ENCODE results near the gene LIPC.

The LIPC gene

GRCh38 chr15:58431221-58432149 lies at the start of gene LIPC:
Gene LIPC, plus strand, starts transcription at chr15:58431991. Its CDS starts 42 bp downstream, at chr15:58432033.
- FAIRE-seq = no peak

GRCh38 chr15:58383876-58384275 lies 47.9 kb upstream of the LIPC start:
- FAIRE-seq = no peak

DNA sequence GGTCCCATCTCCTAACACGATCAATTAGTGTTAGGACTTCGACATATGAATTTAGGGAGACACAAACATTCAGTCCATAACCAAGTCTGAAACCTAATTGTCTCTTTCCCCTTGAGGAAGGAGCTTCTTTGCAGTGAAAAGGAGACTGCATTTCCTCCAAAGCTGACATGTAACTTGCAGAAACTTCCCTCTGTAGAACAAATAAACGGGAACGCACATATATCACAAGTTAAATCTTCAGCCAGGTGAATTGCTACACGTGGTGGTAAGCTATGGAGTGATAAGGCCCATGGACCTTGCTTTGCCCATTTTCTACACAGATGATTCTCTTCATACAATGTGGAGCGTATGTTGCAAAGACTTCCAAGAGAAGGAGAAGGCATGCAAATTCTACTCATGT lies 47.1 kb upstream of the LIPC start:
- FAIRE-seq = no peak

DNA sequence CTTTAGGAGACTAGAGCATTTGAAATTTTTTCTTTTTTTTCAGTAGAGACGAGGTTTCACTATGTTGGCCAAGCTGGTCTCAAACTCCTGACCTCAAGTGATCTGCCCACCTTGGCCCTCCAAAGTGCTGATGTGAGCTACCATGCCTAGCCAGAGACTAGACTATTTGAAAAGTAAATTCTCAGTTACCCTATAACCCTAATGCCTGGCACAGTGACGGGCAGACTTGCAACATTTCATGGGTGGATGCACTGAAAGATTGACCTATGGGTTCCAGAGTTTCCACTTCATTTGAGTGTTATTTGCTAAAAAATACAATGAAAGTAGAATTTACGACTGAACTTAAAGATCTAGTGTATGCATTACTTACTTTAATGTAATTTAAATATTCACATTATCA lies 45.7 kb upstream of the LIPC start:
- no peak for FAIRE-seq

DNA sequence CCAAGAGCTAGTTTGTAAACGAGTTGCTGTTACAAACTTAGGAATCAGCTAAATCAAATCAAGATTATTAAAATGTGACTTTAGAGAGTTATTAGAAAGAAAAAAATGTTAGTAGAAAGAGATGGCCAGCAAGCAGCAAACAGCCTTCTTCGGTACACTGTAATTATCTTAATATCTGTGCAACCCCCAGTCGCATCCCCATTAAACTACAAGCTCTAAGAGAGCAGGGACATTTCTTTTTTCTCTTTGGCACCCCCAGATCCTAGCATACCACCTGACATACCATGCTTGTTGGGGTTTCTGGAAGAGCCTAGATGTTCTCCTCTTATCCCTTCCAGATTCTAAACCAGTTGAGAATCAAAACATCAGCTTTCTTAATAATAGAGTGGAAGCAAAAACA lies 45.1 kb upstream of the LIPC start:
- no peak for FAIRE-seq

GRCh38 chr15:58387130-58387529 lies 44.7 kb upstream of the LIPC start:
- FAIRE-seq = no peak

GRCh38 chr15:58388211-58388610 lies 43.6 kb upstream of the LIPC start:
- no peak for FAIRE-seq

DNA sequence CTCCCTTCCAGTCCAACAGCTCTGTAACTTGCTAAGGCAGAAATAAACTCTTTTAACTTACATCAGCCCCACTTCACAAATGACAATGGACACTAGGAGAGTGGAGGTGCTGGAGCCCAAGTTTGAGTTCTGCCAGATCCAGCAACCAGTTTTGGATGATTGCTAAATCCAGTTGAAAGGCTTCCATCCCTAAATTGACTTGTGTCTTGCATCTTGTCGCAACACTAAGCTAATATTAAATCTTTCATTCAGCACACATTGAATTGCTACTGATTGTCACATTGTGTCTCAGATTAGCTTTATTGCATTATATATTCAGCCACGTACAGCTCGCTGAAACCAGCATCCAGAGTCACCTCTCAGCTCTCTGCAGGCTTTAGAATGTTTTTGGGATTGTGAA lies 41.7 kb upstream of the LIPC start:
- no peak for FAIRE-seq

DNA sequence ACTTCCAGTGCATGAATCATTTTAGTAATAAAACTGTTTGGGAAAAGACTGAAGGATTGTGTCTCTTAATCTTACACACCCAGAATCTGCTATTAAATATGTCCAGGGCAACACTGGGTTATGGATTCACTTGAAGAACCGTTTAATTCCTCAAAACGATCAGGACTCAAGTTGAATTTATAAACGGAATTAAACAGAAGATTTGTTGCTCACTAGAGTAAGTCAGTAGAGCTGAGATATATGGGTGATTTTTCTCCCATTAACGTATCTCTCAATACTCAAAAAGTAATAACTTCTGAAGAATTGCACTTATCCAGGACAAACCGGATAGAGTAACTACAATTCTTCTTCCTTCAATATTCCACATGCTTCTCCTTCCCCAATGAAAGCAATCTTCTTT lies 41.1 kb upstream of the LIPC start:
- no peak for FAIRE-seq

DNA sequence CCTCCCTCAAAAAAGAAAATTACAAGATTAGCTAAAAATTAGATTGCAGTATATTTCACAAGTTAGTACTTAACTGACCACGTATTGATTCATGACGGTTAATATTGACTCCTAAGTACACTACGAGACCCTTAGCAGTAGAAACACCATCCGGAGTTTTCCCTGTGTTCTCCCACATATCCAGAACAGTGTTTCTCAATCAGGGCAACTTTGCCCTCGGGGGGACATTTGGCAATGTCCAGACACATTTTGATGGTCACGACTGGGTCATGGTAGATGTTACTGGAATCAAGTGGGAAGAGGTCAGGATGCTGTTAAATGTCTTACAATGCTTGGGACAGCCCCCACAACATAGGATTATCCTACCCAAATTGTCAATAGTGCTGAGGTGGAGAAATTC lies 40.7 kb upstream of the LIPC start:
- no peak for FAIRE-seq

DNA sequence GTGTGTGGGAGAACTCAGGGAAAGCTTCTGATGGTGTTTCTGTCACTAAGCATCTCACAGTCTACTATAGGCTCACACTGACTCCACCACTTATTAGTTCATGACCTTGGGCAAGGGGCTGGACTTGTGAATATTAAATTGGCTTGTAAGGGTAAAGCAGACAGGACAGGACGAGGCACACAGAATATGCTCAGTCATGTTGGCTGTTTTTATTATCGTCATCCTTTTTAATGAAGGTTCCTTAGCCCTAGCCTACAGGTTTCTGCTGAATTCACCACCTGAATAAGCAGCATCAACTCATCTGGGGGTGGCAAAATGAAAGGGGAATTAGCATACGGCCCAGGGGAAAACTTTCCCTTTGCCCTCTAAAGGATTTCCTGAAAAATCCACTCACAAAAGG lies 39.6 kb upstream of the LIPC start:
- no peak for FAIRE-seq

DNA sequence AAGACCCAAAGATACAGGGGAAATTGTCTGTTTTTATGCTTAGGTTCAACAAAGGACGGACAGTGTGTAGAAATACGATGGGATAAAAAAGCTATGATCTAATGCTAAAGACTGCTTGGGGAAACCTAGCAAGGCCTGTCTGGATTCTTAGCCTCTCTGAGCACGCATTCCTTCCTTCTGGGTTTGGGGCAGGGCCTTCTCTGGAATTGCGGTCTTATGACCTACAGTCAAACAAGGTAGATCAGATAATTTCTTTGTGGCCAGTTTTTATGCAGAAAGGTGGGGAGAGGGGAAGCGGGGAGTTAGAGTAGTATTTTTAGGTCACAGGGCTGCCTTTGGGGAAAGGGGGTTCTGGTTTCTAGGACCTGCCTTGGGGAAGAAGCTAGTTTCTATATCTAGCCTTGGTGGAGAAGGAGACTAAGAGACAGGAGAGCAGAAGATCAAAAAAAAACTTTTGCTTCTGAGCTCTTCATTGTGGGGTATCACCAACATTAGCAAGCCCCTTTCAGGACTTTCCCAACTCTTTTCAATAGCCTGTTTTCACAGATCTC lies 39.1 kb upstream of the LIPC start:
- FAIRE-seq = no peak

- no peak for FAIRE-seq
Observed at GRCh38 chr15:58393241-58393662, 38.5 kb upstream of the LIPC start.

GRCh38 chr15:58396181-58396580 lies 35.6 kb upstream of the LIPC start:
- no peak for FAIRE-seq

DNA sequence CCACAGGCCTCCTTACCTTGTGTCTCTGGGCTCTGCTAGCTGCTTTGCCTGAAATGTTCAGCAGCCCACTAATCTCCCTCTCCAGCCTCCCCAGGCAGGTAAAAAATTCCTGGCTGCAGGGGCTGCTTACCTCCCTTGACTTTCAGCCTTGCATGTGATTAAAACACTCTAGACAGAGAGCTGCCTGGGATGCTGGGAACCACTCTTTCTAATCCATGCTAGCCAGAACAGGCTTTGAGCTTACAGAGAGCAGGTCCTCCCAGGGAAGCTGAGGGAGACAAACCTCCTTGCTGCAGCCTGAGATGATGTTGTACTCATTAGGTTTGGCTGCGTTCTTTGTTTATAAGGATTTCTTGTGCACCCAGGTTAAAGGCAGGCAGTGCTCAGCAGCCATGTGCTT lies 33.7 kb upstream of the LIPC start:
- no peak for FAIRE-seq

DNA sequence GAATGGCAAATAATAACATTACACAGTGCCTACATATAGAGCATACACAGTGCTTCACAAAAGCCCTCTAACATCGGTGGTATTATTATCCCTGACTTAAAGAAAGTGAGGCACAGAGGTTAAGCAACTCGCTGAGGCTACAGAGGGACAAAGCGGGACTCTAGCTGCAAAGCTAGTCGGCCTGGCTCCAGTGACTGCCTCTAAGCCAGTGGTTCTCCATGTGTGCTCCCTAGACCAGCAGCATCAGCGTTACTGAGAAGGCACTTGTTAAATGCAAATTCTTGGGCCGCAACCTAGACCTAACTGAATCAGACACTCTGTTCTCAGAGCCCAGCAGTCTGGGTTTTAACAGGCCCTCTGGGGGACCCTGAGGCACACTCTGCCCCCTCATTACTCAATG lies 33.1 kb upstream of the LIPC start:
- FAIRE-seq = no peak

- no peak for FAIRE-seq
Observed at GRCh38 chr15:58399739-58400138, 32.1 kb upstream of the LIPC start.

DNA sequence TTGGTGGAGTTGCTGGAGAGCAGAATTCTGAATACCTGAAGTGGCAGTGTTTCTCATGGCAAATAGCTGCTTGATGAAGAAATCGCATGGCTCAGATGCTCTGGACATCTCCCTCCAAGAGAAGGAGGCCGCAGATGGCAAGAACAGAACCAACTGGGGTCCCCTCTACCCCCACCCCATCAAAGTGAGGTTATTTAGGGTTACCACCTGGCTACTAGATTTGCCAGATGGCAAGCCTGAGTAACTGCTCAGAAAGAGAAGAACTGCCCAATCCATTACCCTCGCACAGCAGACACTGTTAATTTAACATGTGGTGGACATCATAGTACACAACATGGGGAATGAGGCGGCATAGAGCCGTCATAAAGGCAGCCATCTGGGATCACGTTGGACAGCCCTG lies 30.5 kb upstream of the LIPC start:
- FAIRE-seq = no peak

GRCh38 chr15:58401991-58402649 lies 29.7 kb upstream of the LIPC start:
- no peak for FAIRE-seq

- FAIRE-seq = no peak
Observed at GRCh38 chr15:58403581-58403980, 28.2 kb upstream of the LIPC start.

GRCh38 chr15:58404020-58404419 lies 27.8 kb upstream of the LIPC start:
- no peak for FAIRE-seq

DNA sequence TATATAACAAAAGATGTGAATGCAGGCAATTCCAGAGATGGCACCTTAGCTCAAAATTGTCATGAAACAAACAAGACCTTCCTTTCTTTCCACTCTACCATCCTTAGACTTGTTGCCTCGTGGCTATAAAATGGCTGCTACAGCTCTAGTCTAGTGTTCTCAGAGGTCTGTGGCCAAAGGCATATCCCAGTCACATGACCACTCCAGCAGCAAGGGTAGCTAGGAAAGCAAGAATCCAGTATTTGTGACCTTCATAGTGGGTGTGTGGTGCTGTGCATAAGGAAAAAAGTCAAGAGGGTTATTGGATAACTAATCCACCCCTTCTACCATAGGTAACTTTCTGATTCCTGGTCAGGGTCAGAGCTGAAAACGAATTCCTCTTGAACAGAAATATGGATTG lies 27.1 kb upstream of the LIPC start:
- FAIRE-seq = no peak

GRCh38 chr15:58405865-58406264 lies 25.9 kb upstream of the LIPC start:
- no peak for FAIRE-seq

DNA sequence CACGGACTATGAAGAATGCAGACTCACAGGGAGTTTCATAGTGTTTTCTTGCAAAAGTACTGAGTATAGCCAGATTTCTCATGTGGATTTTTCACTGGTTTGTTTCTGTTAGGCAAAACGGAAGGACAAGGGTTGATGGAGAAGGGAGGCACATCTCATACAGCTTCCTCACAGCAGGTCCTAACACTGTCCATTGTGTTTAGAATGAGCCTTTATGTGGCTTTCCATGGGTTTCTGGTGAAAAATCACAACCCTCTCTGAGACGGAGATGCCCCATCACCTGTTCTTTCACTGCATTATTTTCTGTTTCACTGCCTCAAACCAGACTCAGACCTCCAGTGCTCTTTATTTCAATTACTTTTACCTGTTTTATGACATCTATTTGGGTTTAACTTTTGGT lies 25.0 kb upstream of the LIPC start:
- no peak for FAIRE-seq

All from colon (tissue), 2 donors.